Measurements from ENCODE around the gene SESN1.

- TF ChIP-seq, protein P1, sequence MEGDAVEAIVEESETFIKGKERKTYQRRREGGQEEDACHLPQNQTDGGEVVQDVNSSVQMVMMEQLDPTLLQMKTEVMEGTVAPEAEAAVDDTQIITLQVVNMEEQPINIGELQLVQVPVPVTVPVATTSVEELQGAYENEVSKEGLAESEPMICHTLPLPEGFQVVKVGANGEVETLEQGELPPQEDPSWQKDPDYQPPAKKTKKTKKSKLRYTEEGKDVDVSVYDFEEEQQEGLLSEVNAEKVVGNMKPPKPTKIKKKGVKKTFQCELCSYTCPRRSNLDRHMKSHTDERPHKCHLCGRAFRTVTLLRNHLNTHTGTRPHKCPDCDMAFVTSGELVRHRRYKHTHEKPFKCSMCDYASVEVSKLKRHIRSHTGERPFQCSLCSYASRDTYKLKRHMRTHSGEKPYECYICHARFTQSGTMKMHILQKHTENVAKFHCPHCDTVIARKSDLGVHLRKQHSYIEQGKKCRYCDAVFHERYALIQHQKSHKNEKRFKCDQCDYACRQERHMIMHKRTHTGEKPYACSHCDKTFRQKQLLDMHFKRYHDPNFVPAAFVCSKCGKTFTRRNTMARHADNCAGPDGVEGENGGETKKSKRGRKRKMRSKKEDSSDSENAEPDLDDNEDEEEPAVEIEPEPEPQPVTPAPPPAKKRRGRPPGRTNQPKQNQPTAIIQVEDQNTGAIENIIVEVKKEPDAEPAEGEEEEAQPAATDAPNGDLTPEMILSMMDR (IDR thresholded peaks at IDR 0.05) = no peak
- TF ChIP-seq ZFX (IDR thresholded peaks at IDR 0.05; ENCODE audit: borderline replicate concordance) = no peak
These were observed 99.3 kb downstream of the SESN1 start for GRCh38 chr6:108995296-108995695.
